PFSK-1 (cell line): Measurements from ENCODE around the gene GABPB1.

ENCODE experiments used
- FOXP2 ChIP-seq: optimal IDR thresholded peaks from 2 replicates; pipeline ENCODE3; 2011; ENCODE audit warnings: borderline replicate concordance, control low read depth, inconsistent platforms; ENCODE audit not compliant: insufficient read depth; ENCODE audit errors: extremely low read length, extremely low read depth
- POLR2AphosphoS5 ChIP-seq: IDR thresholded peaks from 2 replicates; pipeline ENCODE4 v1.6.1; 2012; ENCODE audit warnings: low read depth, mild to moderate bottlenecking, control low read depth, low read length, moderate library complexity
- REST ChIP-seq, 2 experiments: IDR thresholded peaks; 2 replicates each; pipeline versions ENCODE4 v1.6.1 to v1.8.0; 2011 to 2012; ENCODE audit warnings: low read depth in 2 of 2, low read length in 2 of 2, control low read depth in 1 of 2, inconsistent platforms in 1 of 2, mild to moderate bottlenecking in 1 of 2, moderate library complexity in 1 of 2; ENCODE audit not compliant: insufficient read depth in 1 of 2
- SIN3A ChIP-seq: IDR thresholded peaks from 2 replicates; pipeline ENCODE4 v1.6.1; 2012; ENCODE audit warnings: mild to moderate bottlenecking, low read length, moderate library complexity, borderline replicate concordance; ENCODE audit not compliant: insufficient read depth
- TAF1 ChIP-seq: IDR thresholded peaks from 2 replicates; pipeline ENCODE4 v1.6.1; 2012; ENCODE audit warnings: low read length, control low read depth, borderline replicate concordance; ENCODE audit not compliant: insufficient read depth

GABPB1 gene

GRCh38 chr15:50235794-50236193 lies 119.2 kb downstream of the GABPB1 start:
- TF ChIP-seq REST (IDR thresholded peaks at IDR 0.05; ENCODE audit: insufficient read depth in 1 of 2, low read depth in 2 of 2, low read length in 2 of 2), result no peak
- no peak for TF ChIP-seq FOXP2
- TF ChIP-seq SIN3A, result no peak
- no peak for TF ChIP-seq TAF1
- TF ChIP-seq POLR2AphosphoS5, result no peak

GRCh38 chr15:50234764-50235163 lies 120.2 kb downstream of the GABPB1 start:
- TF ChIP-seq FOXP2 (no peak), POLR2AphosphoS5 (no peak), TAF1 (no peak), REST (IDR thresholded peaks at IDR 0.05; ENCODE audit: insufficient read depth in 1 of 2, low read depth in 2 of 2, low read length in 2 of 2) (no peak), SIN3A (no peak)

- no peak for TF ChIP-seq TAF1
- TF ChIP-seq FOXP2, result no peak
- TF ChIP-seq POLR2AphosphoS5, result no peak
- TF ChIP-seq SIN3A, result no peak
- no peak for TF ChIP-seq REST (IDR thresholded peaks at IDR 0.05; ENCODE audit: insufficient read depth in 1 of 2, low read depth in 2 of 2, low read length in 2 of 2)
Measured at GRCh38 chr15:50233192-50233736, 121.7 kb downstream of the GABPB1 start.

- no peak for TF ChIP-seq SIN3A
- no peak for TF ChIP-seq POLR2AphosphoS5
- no peak for TF ChIP-seq REST (IDR thresholded peaks at IDR 0.05; ENCODE audit: insufficient read depth in 1 of 2, low read depth in 2 of 2, low read length in 2 of 2)
- no peak for TF ChIP-seq TAF1
- TF ChIP-seq FOXP2, result no peak
Measured at GRCh38 chr15:50232791-50233190, 122.2 kb downstream of the GABPB1 start.

- TF ChIP-seq SIN3A (no peak), REST (IDR thresholded peaks at IDR 0.05; ENCODE audit: insufficient read depth in 1 of 2, low read depth in 2 of 2, low read length in 2 of 2) (no peak), TAF1 (no peak), POLR2AphosphoS5 (no peak), FOXP2 (no peak)
Measured at GRCh38 chr15:50231761-50232160, 123.2 kb downstream of the GABPB1 start.
